GM12878 (cell line): ENCODE data around the gene PGK2. TPM values are rescaled to one million over a fixed set of nuclear protein-coding genes. Genes with fewer than 3 reads are reported as not detected.

Source experiments
- ATAC-seq: fragments of 200-7000 bp; cut with Tn5 transposase; 3 replicates; pipeline ENCODE4 v1.9.1; 2020; ENCODE audit warnings: mild to moderate bottlenecking, moderate library complexity
- BruUV-seq: library from RNA; stranded (reverse); fragments of 400-500 nt; replicated peaks from 2 replicates; lab custom pipeline; 2021; lab: Mats Ljungman, UMichigan
- CTCF ChIA-PET: fragments of 300-600 bp; sonication (Branson Sonifier 250); formaldehyde crosslinking; extraction: SDS; loops from one replicate; lab custom pipeline; 2021; ENCODE audit warnings: inconsistent platforms; lab: Yijun Ruan, JAX
- POLR2A ChIA-PET: fragments of 350-600 bp; formaldehyde crosslinking; extraction: SDS; loops from one replicate; lab custom pipeline; 2021; ENCODE audit warnings: inconsistent platforms; lab: Charles Lee
- RAD21 ChIA-PET: fragments of 300-600 bp; sonication (Branson Sonifier 250); formaldehyde crosslinking; loops from one replicate; lab custom pipeline; 2023; ENCODE audit warnings: antibody characterized with exemption; ENCODE audit not compliant: unreplicated experiment; lab: Charles Lee
- SMC1A ChIA-PET: fragments of 300-600 bp; sonication (Branson Sonifier 250); formaldehyde crosslinking; loops from one replicate; lab custom pipeline; 2023; ENCODE audit not compliant: unreplicated experiment, uncharacterized antibody; lab: Charles Lee
- DNase-seq: peaks from one replicate; pipeline ENCODE4 v3.0.0-alpha.2; 2011; ENCODE audit warnings: low read depth, low spot score
- FAIRE-seq: peaks from 3 replicates; lab custom pipeline; 2011; peaks lifted over from hg19 to GRCh38; lab: Jason Lieb, UNC
- H2AFZ ChIP-seq: 2 replicates; pipeline ENCODE4 v1.6.0; 2011; ENCODE audit warnings: low read depth, low read length, control low read depth; ENCODE audit not compliant: control insufficient read depth
- H3K27ac ChIP-seq: 2 replicates; pipeline ENCODE4 v1.5.1; 2011; ENCODE audit warnings: control low read depth; ENCODE audit not compliant: control insufficient read depth, insufficient read depth
- H3K27me3 ChIP-seq, 2 experiments: replicated peaks in 1 of 2; 2 replicates each; pipeline versions ENCODE4 v1.6.0 to v1.6.1; 2011; ENCODE audit warnings: low read length in 1 of 2; ENCODE audit not compliant: control insufficient read depth in 2 of 2, insufficient read depth in 2 of 2
- H3K36me3 ChIP-seq, 2 experiments: 2 replicates each; pipeline ENCODE4 v1.5.1; 2011; ENCODE audit warnings: low read length in 1 of 2; ENCODE audit not compliant: control insufficient read depth in 2 of 2, insufficient read depth in 2 of 2
- H3K4me1 ChIP-seq: 2 replicates; pipeline ENCODE4 v1.6.1; 2011; ENCODE audit warnings: mild to moderate bottlenecking, low read length, moderate library complexity, mixed read lengths; ENCODE audit not compliant: control insufficient read depth, insufficient read depth
- H3K4me2 ChIP-seq: 2 replicates; pipeline ENCODE4 v1.6.0; 2011; ENCODE audit warnings: control low read depth; ENCODE audit not compliant: control insufficient read depth, insufficient read depth
- H3K4me3 ChIP-seq: fragments of 200-600 bp; sonication (generic); 2 replicates; pipeline ENCODE4 v1.5.1; 2016
- H3K79me2 ChIP-seq: 2 replicates; pipeline ENCODE4 v1.6.0; 2011; ENCODE audit warnings: low read length; ENCODE audit not compliant: control insufficient read depth, insufficient read depth
- H3K9ac ChIP-seq: 2 replicates; pipeline ENCODE4 v1.8.0; 2011; ENCODE audit warnings: low read length, control low read depth, mixed read lengths; ENCODE audit not compliant: control insufficient read depth, insufficient read depth
- H3K9me3 ChIP-seq: replicated peaks from 3 replicates; pipeline ENCODE4 v1.5.1; 2011; ENCODE audit warnings: mild to moderate bottlenecking, low read length; ENCODE audit not compliant: control insufficient read depth, insufficient read depth
- H4K20me1 ChIP-seq: 2 replicates; pipeline ENCODE4 v1.6.0; 2011; ENCODE audit not compliant: control insufficient read depth, insufficient read depth
- ATF2 ChIP-seq: IDR thresholded peaks from 2 replicates; pipeline ENCODE4 v1.6.1; 2012; ENCODE audit warnings: low read length, inconsistent platforms
- CBX3 ChIP-seq: fragments of 200-600 bp; sonication (generic); IDR thresholded peaks from 2 replicates; pipeline ENCODE4 v1.6.1; 2016; ENCODE audit warnings: low read depth, borderline replicate concordance
- CHD2 ChIP-seq: IDR thresholded peaks from 2 replicates; pipeline ENCODE4 v1.6.1; 2011; ENCODE audit warnings: low read depth, low read length, improper control_type of control experiment, borderline replicate concordance
- CHD4 ChIP-seq: fragments of 200-600 bp; sonication (generic); IDR thresholded peaks from 2 replicates; pipeline ENCODE4 v1.6.1; 2016; ENCODE audit warnings: mild to moderate bottlenecking
- EZH2 ChIP-seq: IDR thresholded peaks from 2 replicates; pipeline ENCODE4 v1.6.1; 2012; ENCODE audit warnings: low read depth, mild to moderate bottlenecking, control low read depth, inconsistent platforms, low read length, borderline replicate concordance; ENCODE audit not compliant: control insufficient read depth
- MLLT1 ChIP-seq: fragments of 450-650 bp; IDR thresholded peaks from 2 replicates; pipeline ENCODE4 v1.6.1; 2016; ENCODE audit warnings: mild to moderate bottlenecking
- NR2C2 ChIP-seq: IDR thresholded peaks from 2 replicates; pipeline ENCODE4 v1.6.1; 2011; ENCODE audit warnings: borderline replicate concordance, low read depth; ENCODE audit not compliant: control insufficient read depth, insufficient read length
- PAX8 ChIP-seq: fragments of 450-650 bp; IDR thresholded peaks from 2 replicates; pipeline ENCODE4 v1.6.1; 2017; ENCODE audit warnings: mild to moderate bottlenecking, moderate library complexity
- RCOR1 ChIP-seq: conservative IDR thresholded peaks from 2 replicates; pipeline ENCODE4 v1.6.1; 2012; ENCODE audit warnings: low read depth, low read length, improper control_type of control experiment
- SIX5 ChIP-seq: IDR thresholded peaks from 2 replicates; pipeline ENCODE4 v1.6.1; 2011; ENCODE audit warnings: mild to moderate bottlenecking, low read depth, low read length, moderate library complexity; ENCODE audit not compliant: severe bottlenecking
- SMC3 ChIP-seq: IDR thresholded peaks from 2 replicates; pipeline ENCODE4 v1.6.1; 2011; ENCODE audit warnings: low read length, improper control_type of control experiment, borderline replicate concordance
- STAT1 ChIP-seq: fragments of 450-650 bp; conservative IDR thresholded peaks from 2 replicates; pipeline ENCODE4 v1.6.1; 2014; ENCODE audit warnings: antibody characterized with exemption, mild to moderate bottlenecking
- TCF12 ChIP-seq: IDR thresholded peaks from 2 replicates; pipeline ENCODE4 v1.6.1; 2011; ENCODE audit warnings: low read depth, mild to moderate bottlenecking, low read length
- WRNIP1 ChIP-seq: IDR thresholded peaks from 2 replicates; pipeline ENCODE4 v1.6.1; 2011; ENCODE audit warnings: low read depth, low read length, improper control_type of control experiment, borderline replicate concordance
- WGBS: methylation state at CpG from one replicate; pipeline ENCODE4 v1.1.6; 2016; ENCODE audit warnings: low lambda C conversion rate; ENCODE audit not compliant: insufficient replicate concordance, insufficient coverage; ENCODE audit errors: missing lambda C conversion rate; 5-methylcytosine and 5-hydroxymethylcytosine counted together
- in situ Hi-C: fragments of 300-500 bp; cut with MboI; formaldehyde crosslinking; loops from 9 replicates; pipeline ENCODE4 v1.14.3; 2018; ENCODE audit warnings: mixed read lengths
- intact Hi-C: fragments of 100-400 bp; cut with micrococcal nuclease; formaldehyde crosslinking; loops from one replicate; pipeline ENCODE4 v1.14.2; 2022; ENCODE audit not compliant: unreplicated experiment
- polyA plus RNA-seq, 11 experiments: library from polyadenylated mRNA; depleted of rRNA in 4 of 11; unstranded in 6 of 11; stranded (reverse) in 5 of 11; fragments of >200 nt; fragmentation: Nextera tagmentation in 4 of 11; fragmentation: Illumina TruSeq in 1 of 11; extraction: Ambion mirVana in 4 of 11; extraction: Trizol in 1 of 11; gene quantifications; 1 replicate in 1 of 11; 2 replicates in 10 of 11; pipeline versions ENCODE4 v1.2.1 to v1.2.3, GENCODE V29; 2011 to 2016; ENCODE audit warnings: inconsistent platforms in 2 of 11, missing spikeins in 2 of 11, low read depth in 1 of 11
- total RNA-seq, 4 experiments: library from RNA; depleted of rRNA in 3 of 4; stranded (reverse); fragments of >200 nt in 3 of 4; fragmentation: Illumina TruSeq in 1 of 4; extraction: Trizol in 1 of 4; gene quantifications; 2 replicates each; pipeline versions ENCODE4 v1.2.1 to v1.2.3, GENCODE V29; 2013 to 2021

PGK2 gene
- total and polyA plus RNA-seq, 10 of the 15 experiments (the other 5 are each of a cell fraction or from before 2014, with no cell fraction given): not detected

GRCh38 chr6:49772285-49772684 is 14.8 kb downstream of the PGK2 start:
- Histone ChIP-seq H3K27ac (no peak overlapping the region), H3K9ac (no peak overlapping the region), H3K4me2 (no peak overlapping the region), H2AFZ (no peak overlapping the region), H3K4me3 (no peak overlapping the region), H3K4me1 (no peaks in the 10 kb centered on the region), H4K20me1 (no peaks in the 10 kb centered on the region), H3K27me3 (no peaks in the 10 kb centered on the region), H3K36me3 (no peaks in the 10 kb centered on the region), H3K79me2 (no peaks in the 10 kb centered on the region), H3K9me3 (no peaks in the 10 kb centered on the region)
- CTCF ChIA-PET: no interaction called here
- in situ Hi-C loops: no loop called here
- TF ChIP-seq SIX5: no peak
- no peak for TF ChIP-seq CHD2
- TF ChIP-seq SMC3: no peak
- no peak for TF ChIP-seq MLLT1
- TF ChIP-seq RCOR1: no peak
- TF ChIP-seq WRNIP1: no peak
- POLR2A ChIA-PET: no interaction called here
- no peak for ATAC-seq
- BruUV-seq: no TSS peak
- DNase-seq: no peak
- RAD21 ChIA-PET: no interaction called here
- WGBS: 26% methylated on average over 5 of the region's 5 CpGs
- SMC1A ChIA-PET: no interaction called here
- intact Hi-C loops: no loop called here
- no peak for FAIRE-seq

- FAIRE-seq (no peak), ATAC-seq (no peak)
- TF ChIP-seq STAT1: no peak
- TF ChIP-seq EZH2: no peak
- TF ChIP-seq ATF2: no peak
- no peak for TF ChIP-seq NR2C2
- TF ChIP-seq PAX8: no peak
- no peak for TF ChIP-seq CBX3
- no peak for TF ChIP-seq CHD4
- TF ChIP-seq TCF12: no peak
Observed at GRCh38 chr6:49766762-49767161, 20.3 kb downstream of the PGK2 start.

More at GRCh38 chr6:49766762-49767161, 20.3 kb downstream of the PGK2 start:
- Histone ChIP-seq H4K20me1 (no peaks in the 10 kb centered on the region), H3K4me3 (no peak overlapping the region), H3K79me2 (no peaks in the 10 kb centered on the region), H3K9me3 (no peaks in the 10 kb centered on the region), H2AFZ (no peak overlapping the region), H3K27ac (no peak overlapping the region), H3K36me3 (no peaks in the 10 kb centered on the region), H3K9ac (no peak overlapping the region), H3K4me2 (no peak overlapping the region), H3K27me3 (no peaks in the 10 kb centered on the region), H3K4me1 (no peaks in the 10 kb centered on the region)
- DNase-seq: no peak
- SMC1A ChIA-PET: no interaction called here
- RAD21 ChIA-PET: no interaction called here
- intact Hi-C loops: no loop called here
- CTCF ChIA-PET: no interaction called here
- POLR2A ChIA-PET: no interaction called here
- no TSS peak for BruUV-seq
- WGBS: 0% methylated on average over 2 of the region's 2 CpGs
- in situ Hi-C loops: no loop called here
